HG03159 (cell line): Measurements from ENCODE around the gene COL5A3.
"Not testable (repeated sequence)": the region's sequence is repeated elsewhere in the genome, so short reads cannot be mapped to it uniquely, and the experiment has no call there.

ENCODE experiments used
- ATAC-seq: cut with Tn5 transposase; IDR thresholded peaks from one replicate; pipeline ENCODE4 v1.9.1; 2021; ENCODE audit warnings: mild to moderate bottlenecking, moderate library complexity; ENCODE audit not compliant: unreplicated experiment

COL5A3 gene

GRCh38 chr19:9972103-9972502 lies 38.2 kb downstream of the COL5A3 start:
- ATAC-seq = no peak

GRCh38 chr19:9971166-9971897 lies 39.0 kb downstream of the COL5A3 start:
- ATAC-seq = no peak

GRCh38 chr19:9970481-9970880 lies 39.8 kb downstream of the COL5A3 start:
- no peak for ATAC-seq

DNA sequence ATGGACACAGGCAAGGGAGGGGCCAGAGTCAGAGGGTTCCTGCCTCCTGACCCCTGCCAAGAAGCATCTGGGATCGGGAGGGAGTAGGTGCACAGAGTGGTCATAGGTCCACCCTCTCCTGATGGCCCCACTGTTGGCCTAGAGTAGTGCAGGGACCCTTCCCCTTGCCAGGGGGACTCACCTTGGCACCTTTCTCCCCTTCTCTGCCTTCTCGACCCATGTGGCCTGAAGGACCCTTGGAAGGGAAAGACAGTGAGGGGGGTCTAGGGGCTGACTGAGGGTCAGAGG lies 40.7 kb downstream of the COL5A3 start:
- ATAC-seq = no peak

- ATAC-seq = no peak
Observed at GRCh38 chr19:9968820-9969687, 41.2 kb downstream of the COL5A3 start.

- no peak for ATAC-seq
Observed at GRCh38 chr19:9967326-9967725, 43.0 kb downstream of the COL5A3 start.

DNA sequence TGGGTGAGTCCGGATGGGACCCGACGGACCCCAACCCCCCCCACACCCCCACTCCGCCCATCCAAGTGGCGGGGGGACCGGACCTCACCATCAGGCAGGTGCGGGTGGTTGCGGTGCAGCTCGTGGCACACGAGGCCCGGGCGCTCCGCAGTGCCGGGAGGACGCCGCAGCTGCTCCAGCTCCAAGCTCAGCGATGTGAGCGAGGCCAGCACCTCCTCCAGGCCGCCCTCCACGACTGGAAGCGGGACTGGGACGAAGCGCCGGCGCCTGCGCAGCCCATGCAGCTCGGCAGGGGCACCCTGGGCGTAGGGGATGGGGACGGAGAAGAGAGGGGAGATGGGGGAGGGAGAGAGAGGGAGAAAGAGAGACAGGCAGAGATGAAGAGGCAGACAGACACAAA lies 43.9 kb downstream of the COL5A3 start:
- no peak for ATAC-seq

DNA sequence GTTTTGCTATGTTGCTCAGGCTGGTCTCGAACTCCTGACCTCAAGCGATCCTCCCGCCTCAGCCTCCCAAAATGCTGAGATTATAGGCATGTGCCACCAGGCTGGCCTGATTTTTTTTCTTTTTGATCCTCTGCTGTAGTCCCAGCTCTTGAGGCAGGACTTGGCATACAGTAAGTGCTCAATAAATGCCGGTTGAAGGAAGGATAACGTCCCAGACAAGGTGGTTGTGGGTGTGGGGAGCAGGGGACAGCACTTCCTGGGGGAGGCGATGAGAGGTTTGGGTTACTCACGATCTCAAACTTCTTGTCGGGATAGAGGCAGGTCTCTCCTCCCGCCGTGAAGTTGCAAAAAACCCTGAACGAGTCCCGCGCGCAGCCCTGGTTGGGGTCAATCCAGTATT lies 44.3 kb downstream of the COL5A3 start:
- ATAC-seq = no peak

- ATAC-seq = no peak
Observed at GRCh38 chr19:9962623-9963290, 47.5 kb downstream of the COL5A3 start.

- no peak for ATAC-seq
Observed at GRCh38 chr19:9961103-9961502, 49.2 kb downstream of the COL5A3 start.

- no peak for ATAC-seq
Observed at GRCh38 chr19:9958379-9958821, 51.9 kb downstream of the COL5A3 start.

DNA sequence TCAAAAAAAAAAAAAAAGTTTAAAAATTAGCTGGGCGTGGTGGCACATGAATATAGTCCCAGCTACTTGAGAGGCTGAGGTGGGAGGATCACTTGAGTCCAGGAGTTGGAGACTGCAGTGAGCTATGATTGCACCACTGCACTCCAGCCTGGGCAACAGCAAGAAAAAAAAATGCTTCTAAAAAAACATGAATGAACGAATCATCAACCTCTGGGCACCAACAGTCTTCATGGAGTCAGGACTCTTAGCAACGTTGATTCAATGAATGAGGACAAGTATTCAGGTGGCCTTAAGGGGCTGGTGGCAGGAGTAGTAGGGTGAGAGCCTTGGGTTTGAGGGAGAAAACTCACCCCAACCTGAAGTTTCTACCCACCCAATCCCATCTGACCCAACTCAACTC lies 53.3 kb downstream of the COL5A3 start:
- no peak for ATAC-seq

DNA sequence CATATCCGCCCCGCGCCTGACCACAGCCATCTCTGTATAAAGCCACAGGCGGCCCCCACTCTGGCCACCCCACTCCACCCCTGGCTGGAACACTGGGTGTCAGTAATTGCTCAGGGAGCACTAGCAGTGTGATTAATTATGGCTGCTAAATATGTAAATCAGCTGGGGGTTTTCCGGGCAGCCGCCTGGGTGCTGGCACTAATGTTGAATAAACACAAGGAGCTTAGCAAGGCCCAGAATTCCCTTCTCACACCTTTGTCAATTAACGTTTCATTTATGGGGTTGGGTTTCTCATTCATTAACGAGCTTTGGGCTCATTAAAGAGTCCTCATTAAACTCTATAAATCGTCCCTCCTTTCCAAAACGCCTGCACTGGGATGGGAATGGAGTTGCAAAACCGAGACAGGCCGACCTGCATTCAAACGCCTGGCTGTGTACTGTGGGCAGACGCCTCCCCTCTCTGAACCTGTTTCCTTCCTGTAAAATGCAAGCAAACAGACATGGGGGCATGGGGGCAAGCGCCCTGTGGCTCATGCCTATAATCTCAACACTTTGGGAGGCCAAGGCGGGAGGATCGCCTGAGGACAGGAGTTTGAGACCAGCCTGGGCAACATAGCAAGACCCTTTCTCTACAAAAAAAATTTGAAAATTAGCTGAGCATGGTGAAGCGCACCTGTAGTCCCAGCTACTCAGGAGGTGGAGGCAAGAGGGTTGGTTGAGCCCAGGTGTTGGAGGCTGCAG lies 56.3 kb downstream of the COL5A3 start:
- no peak for ATAC-seq

GRCh38 chr19:9952276-9952675 lies 58.0 kb downstream of the COL5A3 start:
- ATAC-seq = no peak

GRCh38 chr19:9947441-9947840 lies 62.9 kb downstream of the COL5A3 start:
- ATAC-seq = no peak

DNA sequence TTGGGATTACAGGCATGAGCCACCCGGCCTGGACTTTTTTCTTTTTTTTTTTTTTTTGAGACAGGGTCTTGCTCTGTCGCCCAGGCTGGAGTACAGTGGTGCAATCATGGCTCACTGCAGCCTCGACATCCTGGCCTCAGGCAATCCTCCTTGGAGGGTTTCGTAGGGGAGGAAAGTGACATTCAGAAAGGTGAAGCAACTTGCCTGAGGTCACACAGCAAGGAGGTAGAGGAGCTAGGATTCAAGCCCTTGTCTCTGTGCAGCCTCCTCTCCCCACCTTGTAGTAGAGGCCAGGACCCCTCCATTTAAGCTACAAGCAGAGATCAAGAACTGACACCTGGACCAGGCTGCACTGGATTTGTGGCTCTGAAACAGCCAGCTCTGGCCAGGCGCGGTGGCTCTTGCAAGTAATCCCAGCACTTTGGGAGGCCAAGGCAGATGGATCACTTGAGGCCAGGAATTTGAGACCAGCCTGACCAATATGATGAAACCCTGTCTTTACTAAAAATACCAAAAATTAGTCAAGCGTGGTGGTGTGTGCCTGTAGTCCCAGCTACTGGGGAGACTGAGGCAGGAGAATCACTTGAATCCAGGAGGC lies 63.7 kb downstream of the COL5A3 start:
- not testable (repeated sequence) for ATAC-seq

GRCh38 chr19:9945319-9945966 lies 64.9 kb downstream of the COL5A3 start:
- ATAC-seq = no peak

- no peak for ATAC-seq
Observed at GRCh38 chr19:9943744-9944143, 66.6 kb downstream of the COL5A3 start.

- ATAC-seq = no peak
Observed at GRCh38 chr19:9941671-9942070, 68.6 kb downstream of the COL5A3 start.

GRCh38 chr19:9941231-9941630 lies 69.1 kb downstream of the COL5A3 start:
- no peak for ATAC-seq
